Progenitor cell of endocrine pancreas (in vitro differentiated cells): Measurements from ENCODE around the gene UBE3B. TPM values are rescaled to one million over a fixed set of nuclear protein-coding genes. Genes with fewer than 3 reads are reported as not detected.

ENCODE experiments used
- DNase-seq: peaks from one replicate; pipeline ENCODE4 v3.0.0; 2021; ENCODE audit warnings: low spot score; ENCODE audit not compliant: unreplicated experiment
- H3K27ac Mint-ChIP-seq: 2 replicates; pipeline ENCODE4 v1.8.0; 2021; ENCODE audit warnings: mild to moderate bottlenecking, moderate library complexity, mixed read lengths
- H3K27me3 Mint-ChIP-seq: 2 replicates; pipeline ENCODE4 v1.8.0; 2021; ENCODE audit warnings: mixed read lengths
- H3K36me3 Mint-ChIP-seq: 2 replicates; pipeline ENCODE4 v1.8.0; 2022; ENCODE audit warnings: mixed read lengths; ENCODE audit not compliant: insufficient read depth
- H3K4me1 Mint-ChIP-seq: 2 replicates; pipeline ENCODE4 v1.8.0; 2021; ENCODE audit warnings: low read depth, mixed read lengths
- H3K4me3 Mint-ChIP-seq: 2 replicates; pipeline ENCODE4 v1.8.0; 2021; ENCODE audit warnings: low read depth, mild to moderate bottlenecking, moderate library complexity, mixed read lengths
- H3K9me3 Mint-ChIP-seq: 2 replicates; pipeline ENCODE4 v1.8.0; 2021; ENCODE audit warnings: low read depth, mixed read lengths
- total RNA-seq: library from RNA; stranded (reverse); gene quantifications from 2 replicates; pipeline ENCODE4 v1.2.1, GENCODE V29; 2021
- TF ChIP-seq, protein P1 (sequence below): fragments of 200-600 bp; sonication (generic); IDR thresholded peaks from one replicate; pipeline ENCODE4 v1.5.0; 2021; ENCODE audit warnings: antibody characterized with exemption, mild to moderate bottlenecking; ENCODE audit not compliant: unreplicated experiment

UBE3B gene
- total RNA-seq, 1 donor from 2014 or later: 41.8 TPM

DNA sequence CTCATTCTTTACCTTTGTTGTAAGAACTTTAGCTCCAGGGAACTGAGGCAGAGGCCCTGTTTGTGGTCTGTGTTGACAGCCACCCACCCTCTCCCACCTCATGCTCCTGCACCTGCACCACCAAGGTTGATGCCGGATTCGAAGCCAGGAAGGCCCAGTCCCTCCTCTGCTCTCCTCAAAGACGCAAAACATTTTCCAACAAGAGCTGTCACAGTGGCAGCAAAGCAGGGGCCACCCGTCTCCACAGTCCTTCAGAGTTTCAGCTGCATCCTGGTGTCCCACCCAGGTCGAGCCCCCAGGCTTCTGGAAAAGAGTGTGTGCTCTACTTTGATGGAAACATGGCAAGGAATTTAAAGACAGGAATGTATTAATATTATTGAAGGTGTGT, 58.4 kb downstream of the UBE3B start:
- no peak for DNase-seq
- Mint-ChIP-seq H3K27ac (no peak overlapping the region), H3K4me3 (no peak overlapping the region), H3K27me3 (no peaks in the 10 kb centered on the region), H3K9me3 (no peaks in the 10 kb centered on the region), H3K4me1 (no peaks in the 10 kb centered on the region), H3K36me3 (peaks cover 5% of the 10 kb centered on the region)
- TF ChIP-seq, protein P1, sequence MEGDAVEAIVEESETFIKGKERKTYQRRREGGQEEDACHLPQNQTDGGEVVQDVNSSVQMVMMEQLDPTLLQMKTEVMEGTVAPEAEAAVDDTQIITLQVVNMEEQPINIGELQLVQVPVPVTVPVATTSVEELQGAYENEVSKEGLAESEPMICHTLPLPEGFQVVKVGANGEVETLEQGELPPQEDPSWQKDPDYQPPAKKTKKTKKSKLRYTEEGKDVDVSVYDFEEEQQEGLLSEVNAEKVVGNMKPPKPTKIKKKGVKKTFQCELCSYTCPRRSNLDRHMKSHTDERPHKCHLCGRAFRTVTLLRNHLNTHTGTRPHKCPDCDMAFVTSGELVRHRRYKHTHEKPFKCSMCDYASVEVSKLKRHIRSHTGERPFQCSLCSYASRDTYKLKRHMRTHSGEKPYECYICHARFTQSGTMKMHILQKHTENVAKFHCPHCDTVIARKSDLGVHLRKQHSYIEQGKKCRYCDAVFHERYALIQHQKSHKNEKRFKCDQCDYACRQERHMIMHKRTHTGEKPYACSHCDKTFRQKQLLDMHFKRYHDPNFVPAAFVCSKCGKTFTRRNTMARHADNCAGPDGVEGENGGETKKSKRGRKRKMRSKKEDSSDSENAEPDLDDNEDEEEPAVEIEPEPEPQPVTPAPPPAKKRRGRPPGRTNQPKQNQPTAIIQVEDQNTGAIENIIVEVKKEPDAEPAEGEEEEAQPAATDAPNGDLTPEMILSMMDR: no peak

DNA sequence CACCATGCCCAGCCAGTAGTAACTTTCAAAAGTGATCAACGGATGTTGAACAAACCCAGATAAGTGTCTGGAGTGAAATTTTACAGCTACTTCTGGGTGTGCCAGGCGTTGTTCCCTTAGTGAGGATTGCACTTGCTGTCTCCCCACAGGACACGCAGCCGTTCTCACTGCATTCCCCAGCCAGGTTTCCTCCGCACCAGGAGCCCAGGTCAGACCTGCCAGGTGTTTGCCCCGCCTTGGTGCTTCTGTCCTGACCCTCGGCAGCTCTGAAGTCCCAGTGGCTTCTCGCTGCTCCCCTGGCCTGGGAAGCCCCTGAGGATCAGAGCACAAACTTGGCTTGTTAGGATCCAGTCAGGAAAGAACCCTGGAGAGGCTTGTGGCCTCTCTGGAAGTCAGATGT, 59.7 kb downstream of the UBE3B start:
- no peaks in the 10 kb centered on the region for H3K9me3 Mint-ChIP-seq
- TF ChIP-seq, protein P1: no peak
- DNase-seq: no peak
- H3K27me3 Mint-ChIP-seq: no peaks in the 10 kb centered on the region
- no peak overlapping the region for H3K27ac Mint-ChIP-seq
- H3K4me3 Mint-ChIP-seq: no peak overlapping the region
- H3K36me3 Mint-ChIP-seq: peaks cover 3% of the 10 kb centered on the region
- H3K4me1 Mint-ChIP-seq: no peaks in the 10 kb centered on the region

DNA sequence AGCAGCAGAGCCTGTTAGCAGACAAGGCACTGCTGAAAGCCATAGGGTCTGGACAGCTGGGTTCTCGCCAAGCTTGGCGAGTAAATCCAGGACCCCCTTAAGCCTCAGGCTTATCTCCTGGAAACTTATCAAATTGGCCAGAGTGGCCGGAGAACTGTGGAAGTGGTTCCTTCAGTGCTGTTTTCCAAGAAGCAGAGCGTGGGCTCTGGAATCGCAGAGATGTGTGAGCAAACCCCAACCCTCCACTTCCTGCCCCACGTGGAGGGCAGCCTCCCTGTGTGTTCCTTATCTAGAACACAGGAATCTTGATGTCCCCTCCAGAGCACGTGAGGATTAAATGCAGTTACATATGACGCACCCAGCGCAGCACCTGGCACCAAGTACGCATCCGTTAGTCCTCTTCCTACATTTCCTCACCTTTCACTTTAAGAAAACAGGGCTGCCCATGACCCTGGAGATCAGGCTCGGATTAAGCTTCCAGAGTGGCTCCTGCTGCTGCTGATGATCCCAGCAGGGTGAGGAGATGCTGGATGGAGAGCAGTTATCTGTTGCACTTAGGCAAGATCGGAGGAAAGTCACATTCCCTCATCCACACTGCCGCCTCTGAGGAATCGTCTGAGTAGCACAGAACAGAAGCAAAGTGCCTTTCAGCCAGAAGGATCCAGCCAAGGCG, 60.9 kb downstream of the UBE3B start:
- H3K36me3 Mint-ChIP-seq: peaks cover 3% of the 10 kb centered on the region
- TF ChIP-seq, protein P1: no peak
- DNase-seq: no peak
- H3K4me1 Mint-ChIP-seq: no peaks in the 10 kb centered on the region
- H3K27me3 Mint-ChIP-seq: no peaks in the 10 kb centered on the region
- H3K4me3 Mint-ChIP-seq: no peak overlapping the region
- H3K27ac Mint-ChIP-seq: no peak overlapping the region
- no peaks in the 10 kb centered on the region for H3K9me3 Mint-ChIP-seq

DNA sequence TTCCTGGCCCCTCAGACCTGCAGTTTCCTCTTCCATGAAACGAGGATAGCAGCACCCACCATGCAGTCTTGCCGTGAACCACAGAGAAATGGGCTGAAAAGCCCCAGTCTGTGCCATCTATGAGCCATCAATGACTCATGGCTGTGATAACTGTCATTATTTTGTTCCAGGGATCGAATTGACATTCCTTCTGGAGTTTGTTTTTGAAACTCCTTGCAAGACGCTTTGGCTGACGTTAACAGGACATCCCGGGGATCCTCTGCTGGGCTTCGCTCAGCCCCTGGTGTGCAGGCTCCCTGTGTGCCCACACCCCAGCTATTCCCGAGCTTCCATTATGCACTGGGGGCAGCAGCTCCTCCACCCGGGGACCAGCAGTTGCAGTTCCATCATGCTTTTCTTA, 62.1 kb downstream of the UBE3B start:
- Mint-ChIP-seq H3K9me3 (no peaks in the 10 kb centered on the region), H3K4me3 (no peak overlapping the region), H3K27me3 (no peaks in the 10 kb centered on the region), H3K4me1 (no peaks in the 10 kb centered on the region), H3K36me3 (peaks cover 3% of the 10 kb centered on the region), H3K27ac (no peak overlapping the region)
- TF ChIP-seq, protein P1: no peak
- DNase-seq: no peak

DNA sequence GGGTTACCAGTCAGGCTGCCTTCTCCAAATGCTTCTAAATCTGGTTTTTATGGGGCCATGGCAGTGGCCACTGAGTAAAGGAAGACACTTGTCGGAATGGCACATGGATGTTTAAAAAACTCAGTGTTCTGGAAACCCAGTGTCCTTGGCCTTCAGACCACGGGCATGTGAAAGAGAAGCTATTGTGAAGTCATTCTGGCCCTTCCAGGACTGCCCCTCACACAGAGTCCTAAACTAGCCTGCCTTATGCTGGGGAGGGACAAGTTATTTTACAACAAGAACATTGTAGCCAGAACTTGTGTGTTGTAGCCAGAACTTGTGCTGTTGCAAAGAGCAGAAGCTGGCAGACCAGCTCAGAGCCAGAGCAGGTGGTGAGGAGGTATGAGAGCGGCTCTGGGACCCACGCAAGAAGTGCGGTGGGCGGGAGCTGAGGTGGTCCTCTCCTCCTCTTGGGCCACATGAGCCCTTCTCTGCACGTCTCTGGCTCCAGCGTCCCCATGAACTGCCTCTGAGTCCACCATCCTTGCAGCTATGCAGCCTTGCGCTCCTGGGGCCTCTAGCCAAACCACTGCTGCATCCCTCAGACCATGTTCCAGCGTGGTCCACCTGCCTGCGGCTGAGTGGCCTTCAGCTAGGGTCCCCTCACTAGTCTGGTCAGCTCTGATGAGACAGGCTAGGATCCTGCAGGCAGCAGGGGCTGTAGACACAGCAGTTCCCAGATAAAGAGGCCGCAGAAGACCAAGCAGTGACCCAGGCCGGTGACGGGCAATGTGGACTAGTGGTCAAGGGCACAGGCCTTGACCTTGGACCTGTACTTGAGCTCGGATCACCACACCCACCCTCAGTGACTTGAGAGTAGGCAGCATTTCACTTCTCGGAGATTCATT, 63.3 kb downstream of the UBE3B start:
- DNase-seq: no peak
- Mint-ChIP-seq H3K27ac (no peak overlapping the region), H3K4me1 (no peaks in the 10 kb centered on the region), H3K36me3 (peaks cover 3% of the 10 kb centered on the region), H3K4me3 (no peak overlapping the region), H3K27me3 (no peaks in the 10 kb centered on the region), H3K9me3 (no peaks in the 10 kb centered on the region)
- TF ChIP-seq, protein P1: no peak
